ENCODE measurements around the gene COG5.

DNA sequence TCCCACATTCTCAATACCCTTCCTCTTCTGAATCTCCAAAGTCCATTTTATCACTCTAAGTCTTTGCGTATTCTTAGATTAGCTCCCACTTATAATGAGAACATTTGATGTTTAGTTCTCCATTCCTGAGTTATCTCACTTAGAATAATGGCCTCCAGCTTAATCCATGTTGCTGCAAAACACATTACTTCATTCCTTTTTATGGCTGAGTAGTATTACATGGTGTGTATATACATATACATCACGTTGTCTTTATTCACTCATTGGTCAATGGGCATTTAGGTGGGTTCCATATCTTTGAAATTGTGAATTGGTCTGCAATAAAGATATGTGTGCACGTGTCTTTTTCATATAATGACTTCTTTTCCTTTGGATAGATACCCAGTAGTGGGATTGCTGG, 61.6 kb downstream of the COG5 start:
- TF ChIP-seq, protein P1, sequence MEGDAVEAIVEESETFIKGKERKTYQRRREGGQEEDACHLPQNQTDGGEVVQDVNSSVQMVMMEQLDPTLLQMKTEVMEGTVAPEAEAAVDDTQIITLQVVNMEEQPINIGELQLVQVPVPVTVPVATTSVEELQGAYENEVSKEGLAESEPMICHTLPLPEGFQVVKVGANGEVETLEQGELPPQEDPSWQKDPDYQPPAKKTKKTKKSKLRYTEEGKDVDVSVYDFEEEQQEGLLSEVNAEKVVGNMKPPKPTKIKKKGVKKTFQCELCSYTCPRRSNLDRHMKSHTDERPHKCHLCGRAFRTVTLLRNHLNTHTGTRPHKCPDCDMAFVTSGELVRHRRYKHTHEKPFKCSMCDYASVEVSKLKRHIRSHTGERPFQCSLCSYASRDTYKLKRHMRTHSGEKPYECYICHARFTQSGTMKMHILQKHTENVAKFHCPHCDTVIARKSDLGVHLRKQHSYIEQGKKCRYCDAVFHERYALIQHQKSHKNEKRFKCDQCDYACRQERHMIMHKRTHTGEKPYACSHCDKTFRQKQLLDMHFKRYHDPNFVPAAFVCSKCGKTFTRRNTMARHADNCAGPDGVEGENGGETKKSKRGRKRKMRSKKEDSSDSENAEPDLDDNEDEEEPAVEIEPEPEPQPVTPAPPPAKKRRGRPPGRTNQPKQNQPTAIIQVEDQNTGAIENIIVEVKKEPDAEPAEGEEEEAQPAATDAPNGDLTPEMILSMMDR (IDR thresholded peaks at IDR 0.05), result no peak
- TF ChIP-seq POLR2A (IDR thresholded peaks at IDR 0.05), result no peak

Measured in heart left ventricle (tissue), 13 donors.